Breast epithelium (tissue), 3 donors: ENCODE results near the gene KDM4B.

Experiments used
- CTCF ChIP-seq, 3 donors: fragments of 450-650 bp; IDR thresholded peaks; one replicate each; pipeline ENCODE4 v1.5.1; 2016 to 2017; ENCODE audit warnings: antibody characterized with exemption in 3 of 3, mild to moderate bottlenecking in 3 of 3, moderate library complexity in 3 of 3
- POLR2A ChIP-seq: fragments of 450-650 bp; IDR thresholded peaks from one replicate; pipeline ENCODE4 v1.6.1; 2016; ENCODE audit warnings: antibody characterized with exemption, mild to moderate bottlenecking, moderate library complexity

DNA sequence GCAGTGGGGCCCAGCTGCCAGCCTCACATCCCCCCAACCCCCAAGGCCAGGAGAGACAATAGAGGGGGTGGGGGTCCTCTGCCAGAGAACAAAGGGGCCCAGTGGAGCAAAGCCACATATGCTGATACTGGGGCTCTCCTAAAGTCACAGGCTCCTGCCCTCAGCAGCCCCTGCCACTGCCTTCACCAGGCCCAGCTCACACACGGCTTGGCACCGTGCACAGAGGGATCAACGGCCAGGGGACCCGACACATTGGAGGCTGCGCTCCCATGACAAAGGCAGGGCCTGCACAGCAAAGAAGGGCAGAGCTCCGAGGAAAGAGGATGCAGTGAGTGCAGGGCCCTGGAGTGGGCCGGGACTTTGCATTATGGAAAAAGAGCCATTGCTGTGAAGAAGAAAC is 146.4 kb downstream of the KDM4B start:
- TF ChIP-seq POLR2A, result no peak
- no peak for TF ChIP-seq CTCF (IDR thresholded peaks at IDR 0.05)
